PC-9 (cell line): Measurements from ENCODE around the gene TANC1.

ENCODE experiments used
- EZH2 ChIP-seq: fragments of 200-600 bp; sonication (generic); IDR thresholded peaks from 2 replicates; pipeline ENCODE4 v1.8.0; 2017; ENCODE audit warnings: antibody characterized with exemption, low read depth
- TF ChIP-seq, protein P1 (sequence below): fragments of 200-600 bp; sonication (generic); conservative IDR thresholded peaks from 2 replicates; pipeline ENCODE4 v1.6.1; 2017; ENCODE audit warnings: mixed run types, antibody characterized with exemption, mild to moderate bottlenecking, moderate library complexity

GRCh38 chr2:159045545-159046454 is 77.4 kb downstream of the TANC1 start:
- TF ChIP-seq, protein P1, sequence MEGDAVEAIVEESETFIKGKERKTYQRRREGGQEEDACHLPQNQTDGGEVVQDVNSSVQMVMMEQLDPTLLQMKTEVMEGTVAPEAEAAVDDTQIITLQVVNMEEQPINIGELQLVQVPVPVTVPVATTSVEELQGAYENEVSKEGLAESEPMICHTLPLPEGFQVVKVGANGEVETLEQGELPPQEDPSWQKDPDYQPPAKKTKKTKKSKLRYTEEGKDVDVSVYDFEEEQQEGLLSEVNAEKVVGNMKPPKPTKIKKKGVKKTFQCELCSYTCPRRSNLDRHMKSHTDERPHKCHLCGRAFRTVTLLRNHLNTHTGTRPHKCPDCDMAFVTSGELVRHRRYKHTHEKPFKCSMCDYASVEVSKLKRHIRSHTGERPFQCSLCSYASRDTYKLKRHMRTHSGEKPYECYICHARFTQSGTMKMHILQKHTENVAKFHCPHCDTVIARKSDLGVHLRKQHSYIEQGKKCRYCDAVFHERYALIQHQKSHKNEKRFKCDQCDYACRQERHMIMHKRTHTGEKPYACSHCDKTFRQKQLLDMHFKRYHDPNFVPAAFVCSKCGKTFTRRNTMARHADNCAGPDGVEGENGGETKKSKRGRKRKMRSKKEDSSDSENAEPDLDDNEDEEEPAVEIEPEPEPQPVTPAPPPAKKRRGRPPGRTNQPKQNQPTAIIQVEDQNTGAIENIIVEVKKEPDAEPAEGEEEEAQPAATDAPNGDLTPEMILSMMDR = no peak
- TF ChIP-seq EZH2 = no peak
